CD4-positive, alpha-beta T cell treated with Interleukin-15 for 4 hours (primary cell): ENCODE measurements around the gene TEX38.
"Not testable (repeated sequence)": the region's sequence is repeated elsewhere in the genome, so short reads cannot be mapped to it uniquely, and the experiment has no call there.

Experiments
- DNase-seq: peaks from one replicate; pipeline ENCODE4 v3.0.0-alpha.2; 2020; ENCODE audit warnings: low spot score

TEX38 gene

GRCh38 chr1:46655848-46656247, 15.8 kb upstream of the TEX38 start:
- DNase-seq: no peak

GRCh38 chr1:46656643-46657042, 15.0 kb upstream of the TEX38 start:
- DNase-seq: no peak

- no peak for DNase-seq
Observed at GRCh38 chr1:46657775-46658174, 13.9 kb upstream of the TEX38 start.

GRCh38 chr1:46659307-46659870, 12.3 kb upstream of the TEX38 start:
- no peak for DNase-seq

GRCh38 chr1:46660116-46660515, 11.5 kb upstream of the TEX38 start:
- not testable (repeated sequence) for DNase-seq

GRCh38 chr1:46662919-46663318, 8.7 kb upstream of the TEX38 start:
- DNase-seq: not testable (repeated sequence)

GRCh38 chr1:46665983-46666382, 5.7 kb upstream of the TEX38 start:
- DNase-seq: no peak

- peak; percentile 61 for DNase-seq
Observed at GRCh38 chr1:46667782-46668760, 3.6 kb upstream of the TEX38 start, which contains the start of gene ATPAF1. Gene ATPAF1, minus strand, starts transcription at chr1:46668364. Its CDS starts 42 bp downstream, at chr1:46668322.

- DNase-seq: no peak
Observed at GRCh38 chr1:46670134-46670533, 1.5 kb upstream of the TEX38 start.

GRCh38 chr1:46672696-46673095, 1.0 kb downstream of the TEX38 start:
- DNase-seq: no peak

GRCh38 chr1:46673749-46674182, 2.1 kb downstream of the TEX38 start:
- no peak for DNase-seq

GRCh38 chr1:46675549-46676314, 4.1 kb downstream of the TEX38 start:
- DNase-seq: peak; percentile 28

- no peak for DNase-seq
Observed at GRCh38 chr1:46676531-46676930, 4.9 kb downstream of the TEX38 start.

- DNase-seq: no peak
Observed at GRCh38 chr1:46677339-46677738, 5.7 kb downstream of the TEX38 start.

GRCh38 chr1:46679789-46680573, 8.3 kb downstream of the TEX38 start:
- no peak for DNase-seq

GRCh38 chr1:46681333-46682034, 9.8 kb downstream of the TEX38 start:
- no peak for DNase-seq

- DNase-seq: no peak
Observed at GRCh38 chr1:46682064-46682463, 10.4 kb downstream of the TEX38 start.

GRCh38 chr1:46684670-46685069, 13.0 kb downstream of the TEX38 start:
- no peak for DNase-seq

GRCh38 chr1:46686255-46686654, 14.6 kb downstream of the TEX38 start:
- DNase-seq: no peak

GRCh38 chr1:46687093-46687659, 15.5 kb downstream of the TEX38 start:
- no peak for DNase-seq
